ENCODE results near the gene PHACTR4.
"Not testable (repeated sequence)": the region's sequence is repeated elsewhere in the genome, so short reads cannot be mapped to it uniquely, and the experiment has no call there.

Gene PHACTR4

DNA sequence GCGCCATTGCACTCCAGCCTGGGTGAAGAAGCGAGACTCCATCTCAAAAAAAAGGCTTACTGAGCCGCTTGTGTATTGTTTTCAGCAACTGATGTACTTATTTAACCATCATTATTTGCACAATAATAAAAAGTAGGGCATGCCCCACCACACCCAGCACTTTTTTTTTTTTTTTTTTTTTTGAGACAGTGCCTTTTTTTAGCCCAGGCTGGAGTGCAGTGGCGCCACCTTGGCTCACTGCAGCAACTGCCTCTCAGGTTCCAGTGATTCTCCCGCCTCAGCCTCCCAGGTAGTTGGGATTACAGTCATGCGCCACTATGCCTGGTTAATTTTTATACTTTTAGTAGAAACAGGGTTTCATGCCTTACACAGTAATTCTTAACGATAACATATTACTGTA, 171.1 kb downstream of the PHACTR4 start:
- H3K27me3 ChIP-seq (replicated peaks; ENCODE audit: control insufficient read depth, insufficient read depth, low read length): no peaks in the 10 kb centered on the region
- TF ChIP-seq, protein P1, sequence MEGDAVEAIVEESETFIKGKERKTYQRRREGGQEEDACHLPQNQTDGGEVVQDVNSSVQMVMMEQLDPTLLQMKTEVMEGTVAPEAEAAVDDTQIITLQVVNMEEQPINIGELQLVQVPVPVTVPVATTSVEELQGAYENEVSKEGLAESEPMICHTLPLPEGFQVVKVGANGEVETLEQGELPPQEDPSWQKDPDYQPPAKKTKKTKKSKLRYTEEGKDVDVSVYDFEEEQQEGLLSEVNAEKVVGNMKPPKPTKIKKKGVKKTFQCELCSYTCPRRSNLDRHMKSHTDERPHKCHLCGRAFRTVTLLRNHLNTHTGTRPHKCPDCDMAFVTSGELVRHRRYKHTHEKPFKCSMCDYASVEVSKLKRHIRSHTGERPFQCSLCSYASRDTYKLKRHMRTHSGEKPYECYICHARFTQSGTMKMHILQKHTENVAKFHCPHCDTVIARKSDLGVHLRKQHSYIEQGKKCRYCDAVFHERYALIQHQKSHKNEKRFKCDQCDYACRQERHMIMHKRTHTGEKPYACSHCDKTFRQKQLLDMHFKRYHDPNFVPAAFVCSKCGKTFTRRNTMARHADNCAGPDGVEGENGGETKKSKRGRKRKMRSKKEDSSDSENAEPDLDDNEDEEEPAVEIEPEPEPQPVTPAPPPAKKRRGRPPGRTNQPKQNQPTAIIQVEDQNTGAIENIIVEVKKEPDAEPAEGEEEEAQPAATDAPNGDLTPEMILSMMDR (IDR thresholded peaks at IDR 0.05; ENCODE audit: insufficient read depth, low read length, poor library complexity, severe bottlenecking): no peak
- no peak for DNase-seq (ENCODE audit: extremely low read depth, insufficient read length)
- H3K36me3 ChIP-seq (ENCODE audit: control insufficient read depth, insufficient read depth, low read length): peaks cover 15% of the 10 kb centered on the region
- H3K4me3 ChIP-seq (replicated peaks; ENCODE audit: low read depth, low read length): no peak overlapping the region

DNA sequence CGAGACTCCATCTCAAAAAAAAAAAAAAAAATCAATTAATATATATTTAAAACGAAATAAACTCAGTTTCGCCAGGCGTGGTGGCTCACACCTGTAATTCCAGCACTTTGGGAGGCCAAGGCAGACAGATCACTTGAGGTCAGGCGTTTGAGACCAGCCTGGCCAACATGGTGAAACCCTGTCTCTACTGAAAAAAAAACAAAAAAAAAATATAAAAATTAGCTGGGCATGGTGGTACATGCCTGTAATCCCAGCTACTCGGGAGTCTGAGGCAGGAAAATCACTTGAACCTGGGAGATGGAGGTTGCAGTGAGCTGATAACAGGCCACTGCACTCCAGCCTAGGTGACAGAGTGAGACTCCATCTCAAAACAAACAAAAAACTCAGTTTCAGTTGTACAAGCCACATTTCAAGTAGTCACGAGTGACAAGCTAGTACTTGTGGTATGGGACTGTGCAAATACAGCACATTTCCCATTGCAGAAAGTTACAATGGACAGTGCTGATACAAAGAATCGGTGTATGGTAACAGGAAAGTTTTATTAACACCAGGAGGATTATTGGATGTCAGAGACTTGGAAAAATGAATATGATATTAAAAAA, 172.0 kb downstream of the PHACTR4 start:
- DNase-seq (ENCODE audit: extremely low read depth, insufficient read length); H3K36me3 ChIP-seq (ENCODE audit: control insufficient read depth, insufficient read depth, low read length); H3K27me3 ChIP-seq (replicated peaks; ENCODE audit: control insufficient read depth, insufficient read depth, low read length): not testable (repeated sequence)

DNA sequence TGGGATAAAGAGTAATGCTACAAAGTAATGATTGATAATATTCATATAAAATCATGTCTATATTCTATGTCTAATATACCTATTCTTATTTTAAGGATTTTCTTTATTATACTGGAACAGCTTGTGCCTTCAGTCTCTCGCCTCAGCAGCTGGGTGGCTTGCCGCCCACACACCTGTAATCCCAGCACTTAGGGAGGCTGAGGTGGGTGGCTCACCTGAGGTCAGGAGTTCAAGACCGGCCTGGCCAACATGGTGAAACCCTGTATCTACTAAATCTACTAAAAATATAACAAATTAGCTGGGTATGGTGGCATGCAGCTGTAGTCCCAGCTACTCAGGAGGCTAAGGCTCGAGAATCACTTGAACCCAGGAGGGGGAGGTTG, 175.7 kb downstream of the PHACTR4 start:
- H3K4me3 ChIP-seq (replicated peaks; ENCODE audit: low read depth, low read length): no peak overlapping the region
- H3K36me3 ChIP-seq (ENCODE audit: control insufficient read depth, insufficient read depth, low read length): no peaks in the 10 kb centered on the region
- TF ChIP-seq, protein P1 (IDR thresholded peaks at IDR 0.05; ENCODE audit: insufficient read depth, low read length, poor library complexity, severe bottlenecking): no peak
- no peak for DNase-seq (ENCODE audit: extremely low read depth, insufficient read length)
- no peaks in the 10 kb centered on the region for H3K27me3 ChIP-seq (replicated peaks; ENCODE audit: control insufficient read depth, insufficient read depth, low read length)

More for the DNA sequence above, 172.0 kb downstream of the PHACTR4 start:
- not testable (repeated sequence) for H3K4me3 ChIP-seq (replicated peaks; ENCODE audit: low read depth, low read length)

DNA sequence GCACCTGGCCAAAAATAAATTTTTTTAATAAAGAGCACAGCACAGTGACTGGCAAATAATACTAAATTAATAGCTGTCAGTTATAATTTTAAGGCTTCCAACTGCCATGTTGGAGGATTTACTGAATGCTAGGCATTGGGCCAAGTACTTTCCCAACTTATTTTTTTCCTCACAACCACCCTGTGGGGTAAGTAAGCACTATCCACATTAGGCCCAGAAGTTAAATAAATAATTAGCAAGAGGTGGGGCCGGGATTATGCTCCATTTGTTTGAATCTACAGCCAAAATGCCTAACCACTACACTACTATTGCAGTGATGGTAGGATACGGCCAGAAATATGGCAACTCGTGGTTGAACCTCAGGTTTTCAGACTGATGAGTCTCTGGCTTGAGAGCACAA, 178.8 kb downstream of the PHACTR4 start:
- H3K4me3 ChIP-seq (replicated peaks; ENCODE audit: low read depth, low read length): no peak overlapping the region
- no peaks in the 10 kb centered on the region for H3K27me3 ChIP-seq (replicated peaks; ENCODE audit: control insufficient read depth, insufficient read depth, low read length)
- no peaks in the 10 kb centered on the region for H3K36me3 ChIP-seq (ENCODE audit: control insufficient read depth, insufficient read depth, low read length)
- TF ChIP-seq, protein P1 (IDR thresholded peaks at IDR 0.05; ENCODE audit: insufficient read depth, low read length, poor library complexity, severe bottlenecking): no peak
- no peak for DNase-seq (ENCODE audit: extremely low read depth, insufficient read length)
